Smooth muscle cell (in vitro differentiated cells): ENCODE results near the gene TAF9B. TPM values are rescaled to one million over a fixed set of nuclear protein-coding genes. Genes with fewer than 3 reads are reported as not detected.
A peak's percentile ranks its signal among the peaks of the same experiment; 100 is the strongest.

Source experiments
- DNase-seq: peaks from one replicate; lab custom pipeline; 2025; ENCODE audit not compliant: unreplicated experiment; lab: John Stamatoyannopoulos, UW
- H2AFZ ChIP-seq: fragments of 200-600 bp; sonication (generic); 2 replicates; pipeline ENCODE4 v1.6.0; 2016; ENCODE audit warnings: antibody characterized with exemption, low read depth, mild to moderate bottlenecking
- H3F3A ChIP-seq: fragments of 200-600 bp; sonication (generic); 2 replicates; pipeline ENCODE4 v1.6.0; 2017; ENCODE audit warnings: antibody characterized with exemption, low read depth
- H3K27ac ChIP-seq: fragments of 200-600 bp; sonication (generic); 2 replicates; pipeline ENCODE4 v1.5.1; 2016; ENCODE audit warnings: low read depth, mild to moderate bottlenecking
- H3K27me3 ChIP-seq: fragments of 200-600 bp; sonication (generic); 2 replicates; pipeline ENCODE4 v1.6.1; 2016; ENCODE audit warnings: low read depth, mild to moderate bottlenecking
- H3K36me3 ChIP-seq: fragments of 200-600 bp; sonication (generic); 2 replicates; pipeline ENCODE4 v1.5.1; 2016; ENCODE audit warnings: low read depth
- H3K4me1 ChIP-seq: fragments of 200-600 bp; sonication (generic); 2 replicates; pipeline ENCODE4 v1.5.1; 2016; ENCODE audit warnings: low read depth
- H3K4me2 ChIP-seq: fragments of 200-600 bp; sonication (generic); 2 replicates; pipeline ENCODE4 v1.6.0; 2016; ENCODE audit warnings: mild to moderate bottlenecking
- H3K4me3 ChIP-seq: fragments of 200-600 bp; sonication (generic); 2 replicates; pipeline ENCODE4 v1.5.1; 2016; ENCODE audit warnings: mild to moderate bottlenecking
- H3K79me2 ChIP-seq: fragments of 200-600 bp; sonication (generic); 2 replicates; pipeline ENCODE4 v1.6.0; 2016; ENCODE audit warnings: low read depth, mild to moderate bottlenecking
- H3K9ac ChIP-seq: fragments of 200-600 bp; sonication (generic); 2 replicates; pipeline ENCODE4 v1.6.0; 2016; ENCODE audit warnings: low read depth
- H3K9me3 ChIP-seq: fragments of 200-600 bp; sonication (generic); replicated peaks from 2 replicates; pipeline ENCODE4 v1.5.1; 2016; ENCODE audit warnings: low read depth
- H4K20me1 ChIP-seq: fragments of 200-600 bp; sonication (generic); 2 replicates; pipeline ENCODE4 v1.6.0; 2016; ENCODE audit warnings: low read depth
- WGBS: methylation state at CpG from one replicate; pipeline ENCODE4 v1.1.7; 2016; ENCODE audit warnings: low lambda C conversion rate; 5-methylcytosine and 5-hydroxymethylcytosine counted together
- polyA plus RNA-seq: library from polyadenylated mRNA; unstranded; fragments of >200 nt; fragmentation: Nextera tagmentation; extraction: Ambion mirVana; gene quantifications from 2 replicates; pipeline ENCODE4 v1.2.1, GENCODE V29; 2016
- total RNA-seq: library from RNA; depleted of rRNA; stranded (reverse); fragments of >200 nt; gene quantifications from 2 replicates; pipeline ENCODE4 v1.2.3, GENCODE V29; 2014
- TF ChIP-seq, protein P1 (sequence below): fragments of 200-600 bp; sonication (generic); IDR thresholded peaks from 2 replicates; pipeline ENCODE4 v1.5.1; 2017; ENCODE audit warnings: borderline replicate concordance, mild to moderate bottlenecking, antibody characterized with exemption; ENCODE audit not compliant: insufficient read depth, poor library complexity, severe bottlenecking

TAF9B gene, protein sequence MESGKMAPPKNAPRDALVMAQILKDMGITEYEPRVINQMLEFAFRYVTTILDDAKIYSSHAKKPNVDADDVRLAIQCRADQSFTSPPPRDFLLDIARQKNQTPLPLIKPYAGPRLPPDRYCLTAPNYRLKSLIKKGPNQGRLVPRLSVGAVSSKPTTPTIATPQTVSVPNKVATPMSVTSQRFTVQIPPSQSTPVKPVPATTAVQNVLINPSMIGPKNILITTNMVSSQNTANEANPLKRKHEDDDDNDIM
- total RNA-seq, result 27.7 and 28.8 TPM in 2 replicates
- 12.3 and 15.9 TPM in 2 replicates for polyA plus RNA-seq

DNA sequence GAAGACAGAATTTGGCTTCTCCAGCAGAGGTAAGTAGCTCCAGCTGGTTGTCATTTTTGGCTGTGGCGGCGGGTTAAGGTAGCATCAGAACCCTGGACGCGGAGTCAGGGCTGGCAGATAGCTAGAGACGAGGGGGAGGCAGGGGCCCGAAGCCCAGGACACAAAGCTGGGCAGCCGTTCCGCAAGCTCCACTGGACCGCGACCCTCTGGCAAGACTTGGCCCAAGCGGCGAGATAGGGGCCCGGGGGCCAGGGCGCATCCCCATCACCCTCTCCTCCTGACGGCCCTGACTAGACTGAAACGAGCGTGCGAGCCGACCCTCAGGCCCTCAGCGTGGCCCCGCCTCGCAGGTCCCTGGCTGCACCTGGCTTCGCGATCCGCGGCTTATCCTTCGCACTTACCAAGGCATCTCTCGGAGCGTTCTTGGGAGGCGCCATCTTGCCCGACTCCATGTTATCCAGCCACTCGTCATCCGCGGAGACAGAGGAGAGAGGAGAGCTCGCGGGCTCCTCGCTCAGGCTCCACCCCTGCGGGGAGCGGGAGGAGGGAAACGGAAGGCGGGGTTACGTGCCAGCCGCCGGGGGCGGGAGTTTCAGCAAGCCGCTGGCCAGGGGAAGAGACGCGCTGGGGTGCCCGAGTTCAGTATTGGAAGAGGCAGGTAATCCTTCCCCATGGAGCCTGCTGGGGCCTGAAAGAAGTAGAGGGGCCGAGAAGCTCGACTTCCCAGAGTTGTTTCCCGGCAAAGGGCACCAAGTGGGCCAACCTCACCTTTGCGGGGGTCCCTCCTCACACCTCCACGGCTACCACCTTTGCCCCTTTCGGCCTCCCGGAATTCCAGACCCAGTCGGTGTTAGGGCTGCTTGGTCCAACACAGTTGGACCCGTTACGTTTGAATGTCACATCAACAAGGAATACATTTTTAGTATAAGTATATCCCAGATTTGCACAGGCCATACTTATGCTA lies at the start of gene TAF9B:
TAF9B (minus strand) TSS at position 491 of the 964 bp plus-strand sequence; CDS start at position 452, 39 bp downstream.
- H3K4me1 ChIP-seq, result no peaks in the 10 kb centered on the region
- 67% methylated on average over 45 of the region's 59 CpGs for WGBS
- peak within 1 kb of the TSS; percentile 81 for H3K4me2 ChIP-seq
- peak within 1 kb of the TSS; percentile 64 for H3K9ac ChIP-seq
- no peaks in the 10 kb centered on the region for H4K20me1 ChIP-seq
- H3K27ac ChIP-seq, result peak within 1 kb of the TSS; percentile 39
- H3K9me3 ChIP-seq, result no peaks in the 10 kb centered on the region
- TF ChIP-seq, protein P1, sequence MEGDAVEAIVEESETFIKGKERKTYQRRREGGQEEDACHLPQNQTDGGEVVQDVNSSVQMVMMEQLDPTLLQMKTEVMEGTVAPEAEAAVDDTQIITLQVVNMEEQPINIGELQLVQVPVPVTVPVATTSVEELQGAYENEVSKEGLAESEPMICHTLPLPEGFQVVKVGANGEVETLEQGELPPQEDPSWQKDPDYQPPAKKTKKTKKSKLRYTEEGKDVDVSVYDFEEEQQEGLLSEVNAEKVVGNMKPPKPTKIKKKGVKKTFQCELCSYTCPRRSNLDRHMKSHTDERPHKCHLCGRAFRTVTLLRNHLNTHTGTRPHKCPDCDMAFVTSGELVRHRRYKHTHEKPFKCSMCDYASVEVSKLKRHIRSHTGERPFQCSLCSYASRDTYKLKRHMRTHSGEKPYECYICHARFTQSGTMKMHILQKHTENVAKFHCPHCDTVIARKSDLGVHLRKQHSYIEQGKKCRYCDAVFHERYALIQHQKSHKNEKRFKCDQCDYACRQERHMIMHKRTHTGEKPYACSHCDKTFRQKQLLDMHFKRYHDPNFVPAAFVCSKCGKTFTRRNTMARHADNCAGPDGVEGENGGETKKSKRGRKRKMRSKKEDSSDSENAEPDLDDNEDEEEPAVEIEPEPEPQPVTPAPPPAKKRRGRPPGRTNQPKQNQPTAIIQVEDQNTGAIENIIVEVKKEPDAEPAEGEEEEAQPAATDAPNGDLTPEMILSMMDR, result no peak
- no peaks in the 10 kb centered on the region for H3K79me2 ChIP-seq
- peak within 1 kb of the TSS; percentile 64 for H3K4me3 ChIP-seq
- no peaks in the 10 kb centered on the region for H3F3A ChIP-seq
- DNase-seq, result peak; percentile 18
- H2AFZ ChIP-seq, result no peak within 1 kb of the TSS
- no peaks in the 10 kb centered on the region for H3K27me3 ChIP-seq
- H3K36me3 ChIP-seq, result no peaks in the 10 kb centered on the region

DNA sequence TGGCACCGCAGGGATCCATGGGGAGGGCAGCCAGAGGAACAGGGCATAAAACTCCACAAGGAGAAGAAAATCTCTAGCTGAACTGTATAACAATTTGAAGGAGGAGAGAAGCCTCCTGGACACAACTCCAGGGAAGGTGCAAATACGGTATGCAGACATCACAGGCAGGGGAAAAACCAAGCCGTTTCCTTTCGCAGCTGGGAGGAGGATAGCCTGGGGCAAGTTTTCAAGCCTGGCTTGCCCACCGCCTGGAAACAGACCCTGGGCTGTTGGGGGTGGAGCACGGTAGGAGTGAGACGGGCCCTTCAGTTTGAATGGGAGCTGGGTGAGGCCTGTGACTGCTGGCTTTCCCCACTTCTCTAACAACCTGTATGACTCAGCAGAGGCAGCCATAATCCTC lies 43.4 kb upstream of the TAF9B start:
- no peak for DNase-seq
- WGBS, result 76% methylated on average over 7 of the region's 7 CpGs
- Histone ChIP-seq H4K20me1 (no peaks in the 10 kb centered on the region), H3K27ac (no peak overlapping the region), H3K9me3 (no peaks in the 10 kb centered on the region), H2AFZ (no peak overlapping the region), H3K4me1 (no peaks in the 10 kb centered on the region), H3K36me3 (no peaks in the 10 kb centered on the region), H3K27me3 (no peaks in the 10 kb centered on the region), H3K4me2 (no peak overlapping the region), H3K4me3 (no peak overlapping the region), H3F3A (no peaks in the 10 kb centered on the region), H3K9ac (no peak overlapping the region), H3K79me2 (no peaks in the 10 kb centered on the region)
- TF ChIP-seq, protein P1, result no peak

DNA sequence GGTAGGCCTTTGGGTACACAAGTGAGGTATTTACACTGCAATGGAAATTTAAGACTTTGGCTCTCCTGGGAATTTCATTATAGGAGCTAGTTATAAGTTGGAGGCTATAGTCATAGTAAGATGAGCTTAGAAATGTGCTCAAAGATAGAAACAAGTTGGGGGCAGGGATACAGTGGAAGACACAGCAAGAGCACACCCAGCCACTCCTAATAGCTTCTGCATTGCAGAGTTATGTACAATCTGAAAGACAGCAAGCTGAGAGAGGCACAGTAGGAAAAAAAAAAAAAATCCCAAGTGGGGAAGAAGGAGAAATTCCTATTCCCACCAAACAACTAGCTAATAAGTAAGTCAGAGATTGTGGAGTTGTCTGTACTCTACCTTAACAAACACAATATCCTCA lies 41.9 kb upstream of the TAF9B start:
- Histone ChIP-seq H3K27me3 (no peaks in the 10 kb centered on the region), H3K36me3 (no peaks in the 10 kb centered on the region), H3K4me1 (no peaks in the 10 kb centered on the region), H3K79me2 (no peaks in the 10 kb centered on the region), H3F3A (no peaks in the 10 kb centered on the region), H4K20me1 (no peaks in the 10 kb centered on the region), H3K4me2 (no peak overlapping the region), H3K9ac (no peak overlapping the region), H3K4me3 (no peak overlapping the region), H3K9me3 (no peaks in the 10 kb centered on the region), H3K27ac (no peak overlapping the region), H2AFZ (no peak overlapping the region)
- no peak for DNase-seq
- TF ChIP-seq, protein P1, result no peak
